ENCODE data around the gene TMEM247. TPM values are rescaled to one million over a fixed set of nuclear protein-coding genes. Genes with fewer than 3 reads are reported as not detected.

TMEM247 gene
- total RNA-seq, 4 donors from 2014 or later, result not detected

GRCh38 chr2:46525522-46526155, 46.3 kb downstream of the TMEM247 start:
- no peak overlapping the region for H3K27ac ChIP-seq
- no peak for TF ChIP-seq EP300 (IDR thresholded peaks at IDR 0.05)
- TF ChIP-seq CTCF (IDR thresholded peaks at IDR 0.05), result no peak
- H3K36me3 ChIP-seq, result peaks cover 2% of the 10 kb centered on the region
- 86% methylated on average over 3 of the region's 3 CpGs for WGBS
- no peaks in the 10 kb centered on the region for H3K27me3 ChIP-seq
- H3K4me3 ChIP-seq, result no peak overlapping the region
- no peak for DNase-seq (ENCODE audit: low spot score in 2 of 2)
- H3K9me3 ChIP-seq, result no peaks in the 10 kb centered on the region
- peaks cover 11% of the 10 kb centered on the region for H3K4me1 ChIP-seq

- H3K36me3 ChIP-seq, result peaks cover 2% of the 10 kb centered on the region
- DNase-seq (ENCODE audit: low spot score in 2 of 2), result no peak
- no peak for TF ChIP-seq POLR2AphosphoS5 (IDR thresholded peaks at IDR 0.05)
- no peak for TF ChIP-seq EP300 (IDR thresholded peaks at IDR 0.05)
- TF ChIP-seq CTCF (IDR thresholded peaks at IDR 0.05), result no peak
- no peak for TF ChIP-seq POLR2A (IDR thresholded peaks at IDR 0.05)
- H3K9me3 ChIP-seq, result no peaks in the 10 kb centered on the region
- H3K4me3 ChIP-seq, result no peak overlapping the region
- WGBS, result no CpG with 5 or more reads among the region's 1 CpG
- H3K27me3 ChIP-seq, result no peaks in the 10 kb centered on the region
- H3K27ac ChIP-seq, result no peak overlapping the region
- H3K4me1 ChIP-seq, result no peaks in the 10 kb centered on the region
These were observed 49.5 kb downstream of the TMEM247 start for GRCh38 chr2:46528880-46529279.

- Histone ChIP-seq H3K4me3 (no peak overlapping the region), H3K36me3 (peaks cover 2% of the 10 kb centered on the region), H3K9me3 (no peaks in the 10 kb centered on the region), H3K4me1 (no peaks in the 10 kb centered on the region), H3K27me3 (no peaks in the 10 kb centered on the region), H3K27ac (no peak overlapping the region)
- DNase-seq (ENCODE audit: low spot score in 2 of 2), result no peak
- 79% methylated on average over 7 of the region's 7 CpGs for WGBS
- no peak for TF ChIP-seq POLR2A (IDR thresholded peaks at IDR 0.05)
- no peak for TF ChIP-seq CTCF (IDR thresholded peaks at IDR 0.05)
- no peak for TF ChIP-seq EP300 (IDR thresholded peaks at IDR 0.05)
- no peak for TF ChIP-seq POLR2AphosphoS5 (IDR thresholded peaks at IDR 0.05)
These were observed 51.3 kb downstream of the TMEM247 start for GRCh38 chr2:46530639-46531038.

- TF ChIP-seq CTCF (IDR thresholded peaks at IDR 0.05), result no peak
- no peak for TF ChIP-seq POLR2A (IDR thresholded peaks at IDR 0.05)
- no peak for TF ChIP-seq EP300 (IDR thresholded peaks at IDR 0.05)
- TF ChIP-seq POLR2AphosphoS5 (IDR thresholded peaks at IDR 0.05), result no peak
These were observed 52.5 kb downstream of the TMEM247 start for GRCh38 chr2:46531863-46532262.

More at GRCh38 chr2:46531863-46532262, 52.5 kb downstream of the TMEM247 start:
- H3K4me3 ChIP-seq, result no peak overlapping the region
- no peak overlapping the region for H3K27ac ChIP-seq
- no peak for DNase-seq (ENCODE audit: low spot score in 2 of 2)
- H3K4me1 ChIP-seq, result no peaks in the 10 kb centered on the region
- H3K27me3 ChIP-seq, result no peaks in the 10 kb centered on the region
- H3K9me3 ChIP-seq, result no peaks in the 10 kb centered on the region
- H3K36me3 ChIP-seq, result peaks cover 2% of the 10 kb centered on the region

Other genes starting within 250 kb of the TMEM247 start
- gene EPAS1, start 182.2 kb upstream of the TMEM247 start, total RNA-seq, result 100 to 1,000 TPM; 110 to 271 (median 142) TPM
- 10 to 100 TPM; 31.8 to 55.0 (median 37.0) TPM for gene RHOQ, start 62.9 kb downstream of the TMEM247 start, total RNA-seq
- gene ATP6V1E2, start 63.0 kb downstream of the TMEM247 start, total RNA-seq, result 10 to 100 TPM in 2 of 4 donors, 1 to 10 TPM in 2; 5.6 to 11.7 (median 8.4) TPM
- gene PIGF, start 137.5 kb downstream of the TMEM247 start, total RNA-seq, result 10 to 100 TPM; 13.1 to 26.1 (median 23.7) TPM
- gene CRIPT, start 137.7 kb downstream of the TMEM247 start, total RNA-seq, result 10 to 100 TPM; 10.2 to 20.6 (median 18.8) TPM
- gene SOCS5, start 219.7 kb downstream of the TMEM247 start, total RNA-seq, result 10 to 100 TPM; 15.0 to 26.7 (median 17.8) TPM

Measured in suprapubic skin (tissue), 4 donors.